ENCODE data around the gene KCTD16.

Gene KCTD16

GRCh38 chr5:144414202-144415029 lies 243.7 kb downstream of the KCTD16 start:
- no peak for DNase-seq

- DNase-seq, result no peak
These were observed 245.5 kb downstream of the KCTD16 start for GRCh38 chr5:144416196-144416595.

DNA sequence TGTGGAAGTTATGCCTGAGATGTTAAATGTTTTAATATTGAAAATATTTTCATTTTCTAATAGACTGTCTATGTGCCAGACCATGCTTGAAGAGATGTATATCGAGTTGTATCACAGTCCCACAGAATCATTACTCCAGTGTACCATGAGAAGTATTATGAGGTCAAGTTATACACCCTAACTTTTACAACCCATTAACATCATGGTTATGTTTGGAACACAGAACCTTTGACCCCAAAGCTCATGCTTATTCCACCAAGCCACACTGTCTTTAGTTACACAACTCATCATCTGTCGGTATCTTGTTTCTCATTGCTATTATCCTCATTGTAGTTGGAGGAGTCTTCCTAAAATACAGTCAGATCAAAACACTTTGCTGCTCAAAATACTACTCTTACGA lies 248.0 kb downstream of the KCTD16 start:
- no peak for DNase-seq

GRCh38 chr5:144421411-144421810 lies 250.7 kb downstream of the KCTD16 start:
- no peak for DNase-seq

GRCh38 chr5:144422018-144422727 lies 251.5 kb downstream of the KCTD16 start:
- no peak for DNase-seq

GRCh38 chr5:144427866-144428265 lies 257.2 kb downstream of the KCTD16 start:
- DNase-seq, result no peak

GRCh38 chr5:144428326-144428725 lies 257.7 kb downstream of the KCTD16 start:
- DNase-seq, result no peak

DNA sequence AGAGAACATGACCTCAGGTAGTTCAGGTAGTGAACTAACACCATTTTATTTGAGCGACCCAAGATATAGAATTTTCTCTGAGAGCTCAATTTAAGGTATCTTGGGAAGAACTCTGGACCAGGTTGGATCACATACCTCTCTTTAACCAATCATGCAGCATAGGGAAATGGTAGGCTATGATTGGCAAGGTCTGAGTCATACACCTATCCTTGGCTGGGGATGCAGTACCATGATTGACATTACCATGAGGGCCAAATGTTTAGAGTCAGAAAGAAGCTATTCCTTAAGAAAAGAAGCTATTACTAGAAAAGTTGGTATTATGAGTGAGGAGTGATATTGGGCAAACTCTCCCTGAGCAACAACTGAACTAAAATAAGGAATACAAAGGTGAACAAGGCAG lies 258.7 kb downstream of the KCTD16 start:
- no peak for DNase-seq

GRCh38 chr5:144429905-144430304 lies 259.2 kb downstream of the KCTD16 start:
- no peak for DNase-seq

DNA sequence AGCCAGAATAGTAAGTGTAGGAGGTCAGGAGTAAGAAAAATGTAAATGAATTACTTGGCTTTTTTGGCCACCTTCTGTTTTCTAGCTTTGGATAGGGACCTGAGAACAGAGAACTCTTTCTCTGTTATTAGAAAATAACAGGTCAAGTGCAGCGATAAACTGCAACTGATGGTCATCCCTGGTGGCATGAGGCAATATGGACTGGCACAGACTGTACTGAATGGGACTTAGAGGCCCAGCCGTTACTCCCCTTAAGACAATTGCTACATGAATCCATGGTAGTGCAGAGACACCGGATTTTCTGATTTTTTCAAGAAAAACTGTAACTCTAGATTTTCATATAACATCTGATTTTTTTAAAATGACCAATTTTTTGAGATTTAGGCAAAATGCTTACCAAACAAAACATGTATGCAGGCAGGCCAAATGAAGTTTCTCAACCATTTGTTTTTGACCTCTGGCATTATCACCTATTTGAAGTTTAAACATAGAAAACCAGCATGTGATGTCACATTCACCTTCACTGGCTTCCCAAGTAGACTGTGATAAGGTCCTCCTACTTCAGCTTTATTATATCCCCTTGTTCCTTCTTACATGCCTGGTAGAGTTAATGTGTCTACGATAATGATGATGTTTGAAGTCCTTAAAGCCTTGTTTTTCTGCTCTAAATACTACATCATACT lies 262.6 kb downstream of the KCTD16 start:
- DNase-seq, result no peak

DNA sequence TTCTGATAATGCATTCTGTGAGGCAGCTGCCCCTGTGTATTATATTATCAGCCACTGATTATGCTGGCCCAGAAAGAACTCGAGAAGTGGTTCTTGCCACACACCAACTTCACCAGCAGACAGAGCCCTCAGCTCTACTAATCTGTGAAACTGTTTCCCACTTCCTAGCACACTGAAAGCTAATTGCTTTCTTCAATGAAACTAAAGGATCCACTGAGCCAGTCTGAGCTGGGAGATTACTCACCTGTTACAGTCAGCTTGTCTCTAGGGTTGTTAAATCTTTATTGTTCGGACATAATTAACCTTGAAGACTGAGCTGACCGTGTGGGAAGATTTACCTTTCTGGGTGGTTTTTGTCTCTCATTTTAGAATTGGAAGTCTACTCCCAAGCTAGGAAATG lies 263.2 kb downstream of the KCTD16 start:
- DNase-seq, result peak in 2 of 3 experiments; percentile 3 to 10

GRCh38 chr5:144436007-144436406 lies 265.3 kb downstream of the KCTD16 start:
- DNase-seq, result peak; percentile 25 to 80 (median 26)

- DNase-seq, result no peak
These were observed 267.6 kb downstream of the KCTD16 start for GRCh38 chr5:144438237-144438636.

GRCh38 chr5:144448457-144448856 lies 277.8 kb downstream of the KCTD16 start:
- DNase-seq, result no peak

DNA sequence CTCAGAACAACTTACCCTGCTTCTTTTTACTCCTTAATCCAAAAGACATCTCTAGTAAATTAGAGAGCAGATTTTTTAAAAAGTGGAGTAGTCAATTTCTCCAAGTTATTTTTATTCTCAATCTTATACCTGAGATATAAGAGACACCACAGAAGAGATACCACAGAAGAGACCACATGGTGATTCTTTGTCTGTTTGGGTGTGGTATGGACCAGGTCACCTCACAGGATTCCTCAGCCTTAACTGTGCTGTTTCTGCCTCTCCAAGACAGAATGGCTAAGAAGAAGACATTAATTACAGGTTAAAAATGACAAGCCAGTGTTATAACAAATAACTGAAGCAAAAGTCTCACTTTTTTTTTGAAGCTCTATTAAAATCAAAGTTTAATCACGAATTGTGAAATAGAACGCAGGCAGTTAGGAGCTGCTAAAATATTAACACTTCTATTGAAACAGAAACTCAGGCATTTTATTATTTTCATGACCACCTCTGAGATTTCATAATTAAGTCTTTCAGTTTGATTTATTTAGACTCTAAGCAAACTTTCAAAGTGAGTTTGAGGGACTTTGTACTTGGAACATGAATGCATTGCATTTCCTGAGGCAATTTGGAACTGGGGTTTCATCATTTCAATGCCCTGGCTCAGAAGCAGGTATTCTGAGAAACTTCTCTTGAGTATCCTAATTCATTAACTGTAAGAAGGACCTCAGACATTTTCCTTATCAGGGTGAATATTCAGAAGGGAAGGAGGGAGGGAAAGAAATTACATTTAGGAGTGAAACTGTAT lies 280.7 kb downstream of the KCTD16 start:
- no peak for DNase-seq

GRCh38 chr5:144453753-144454152 lies 283.1 kb downstream of the KCTD16 start:
- DNase-seq, result no peak

GRCh38 chr5:144457160-144457559 lies 286.5 kb downstream of the KCTD16 start:
- no peak for DNase-seq

DNA sequence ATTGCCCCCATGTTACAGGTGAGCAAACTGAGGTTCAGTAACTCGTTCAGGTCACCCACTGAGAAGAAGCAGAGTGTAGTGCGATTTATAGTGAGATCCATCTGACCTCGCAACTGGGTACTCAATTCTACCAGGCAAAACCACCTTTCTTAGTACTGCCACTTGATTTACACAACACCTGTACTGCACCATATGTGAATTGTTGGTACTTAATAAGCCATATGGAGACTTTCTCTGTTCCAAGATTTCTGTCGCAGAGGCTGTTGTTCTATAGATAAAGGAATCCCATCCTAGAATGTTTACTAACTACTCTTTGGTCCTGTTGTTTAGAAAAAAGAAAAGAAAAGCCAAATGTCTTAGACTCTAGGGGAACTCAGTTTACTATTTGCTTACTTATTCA lies 287.5 kb downstream of the KCTD16 start:
- DNase-seq, result no peak

GRCh38 chr5:144460600-144460999 lies 289.9 kb downstream of the KCTD16 start:
- DNase-seq, result peak in 2 of 3 experiments; percentile 6 to 57

DNA sequence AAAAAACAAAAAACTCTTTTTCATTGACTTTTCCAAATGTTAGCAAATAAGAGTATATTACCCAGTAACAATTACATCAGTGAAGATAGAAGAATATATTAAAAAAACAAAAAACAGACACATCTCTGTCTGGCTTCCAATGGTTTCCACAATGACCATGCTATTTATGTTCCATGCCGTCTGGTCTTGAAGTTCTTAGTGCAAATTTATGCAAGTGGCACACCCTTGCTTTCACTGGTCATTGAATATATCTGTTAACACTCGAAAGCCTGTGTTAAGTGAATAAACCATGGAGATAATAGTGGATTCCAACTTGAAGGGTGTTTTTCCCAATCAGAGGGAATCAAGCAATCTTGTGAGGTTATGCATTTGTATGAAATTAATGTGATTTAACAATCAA lies 291.9 kb downstream of the KCTD16 start:
- DNase-seq, result no peak

GRCh38 chr5:144463481-144464223 lies 293.0 kb downstream of the KCTD16 start:
- no peak for DNase-seq

- DNase-seq, result no peak
These were observed 293.6 kb downstream of the KCTD16 start for GRCh38 chr5:144464306-144464705.
